Measurements from ENCODE around the gene RNGTT.
"Not testable (repeated sequence)": the region's sequence is repeated elsewhere in the genome, so short reads cannot be mapped to it uniquely, and the experiment has no call there.

RNGTT gene

DNA sequence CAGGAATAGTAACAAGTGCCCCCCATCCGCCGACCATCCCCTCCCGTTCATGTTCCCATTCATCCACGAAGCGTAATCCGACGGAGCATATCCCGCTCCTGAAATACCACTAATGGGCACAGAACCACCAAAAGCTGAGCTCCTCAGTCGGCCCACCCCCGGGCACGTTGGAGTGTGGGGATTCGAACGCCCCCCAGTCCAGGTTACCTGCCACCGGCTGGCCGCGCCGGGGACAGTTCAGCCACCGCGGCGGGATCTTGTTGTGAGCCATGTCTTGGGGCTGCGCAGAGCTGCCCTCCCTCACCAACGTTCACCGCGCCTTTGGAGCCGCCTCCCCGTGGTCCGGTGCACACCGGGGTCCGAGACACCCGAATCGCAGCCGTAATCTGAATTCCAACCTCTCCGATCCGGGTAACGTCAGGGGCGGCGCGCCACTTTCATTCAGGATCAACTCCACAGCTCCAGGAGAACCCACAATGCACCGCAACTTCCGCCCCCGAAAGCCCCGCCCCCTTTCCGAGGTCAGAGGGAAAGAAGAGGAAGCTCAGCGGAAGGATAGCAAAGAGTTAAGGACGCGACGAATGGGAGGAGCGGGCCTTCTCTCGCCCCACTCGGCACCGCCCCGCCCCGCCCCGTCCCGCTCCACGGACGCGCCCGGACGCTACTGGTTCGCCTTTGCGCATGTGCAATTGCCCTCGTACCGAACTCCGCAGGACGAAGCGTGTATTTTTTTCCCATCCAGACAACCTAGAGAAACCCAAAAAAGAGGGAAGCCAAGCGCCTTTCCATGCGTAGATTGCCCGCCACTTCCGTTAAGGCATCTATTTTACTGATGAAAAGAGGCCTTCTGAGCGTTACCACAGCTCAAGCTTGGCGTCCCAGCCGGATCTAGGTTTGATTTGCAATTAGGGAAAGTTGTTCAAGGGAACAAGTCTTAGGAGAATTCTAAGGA is at the start of gene RNGTT:
Gene RNGTT, minus strand, starts transcription at position 480 of the 952 bp plus-strand sequence. Its CDS starts 209 bp downstream, at position 271.
- peak; percentile 90 for DNase-seq (ENCODE audit: low read depth)

DNA sequence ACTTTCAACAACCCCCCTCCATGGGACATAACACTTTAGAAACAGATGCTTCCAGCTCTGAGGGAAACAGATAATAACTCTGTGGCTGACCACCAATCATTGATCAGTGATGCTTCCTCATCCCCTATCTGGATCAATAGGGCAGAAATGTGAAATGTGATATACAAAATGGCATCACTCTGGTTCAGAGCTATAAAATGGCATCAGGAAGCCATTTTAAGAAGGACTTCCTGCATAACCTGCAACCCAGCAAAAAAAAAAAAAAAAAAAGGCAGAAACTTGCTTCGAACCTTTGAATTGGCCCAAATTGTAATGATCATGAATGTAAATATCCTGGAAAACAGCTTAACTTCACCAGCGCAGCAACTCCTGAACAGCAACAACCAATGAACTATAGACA is 48.0 kb upstream of the RNGTT start:
- DNase-seq (ENCODE audit: low read depth), result no peak

- DNase-seq (ENCODE audit: low read depth), result no peak
Observed at GRCh38 chr6:89010825-89011224, 47.4 kb upstream of the RNGTT start.

GRCh38 chr6:89009624-89010059 is 46.2 kb upstream of the RNGTT start:
- DNase-seq (ENCODE audit: low read depth), result no peak

- DNase-seq (ENCODE audit: low read depth), result no peak
Observed at GRCh38 chr6:89008815-89009374, 45.5 kb upstream of the RNGTT start.

GRCh38 chr6:89008001-89008814 is 44.8 kb upstream of the RNGTT start:
- no peak for DNase-seq (ENCODE audit: low read depth)

GRCh38 chr6:89007209-89008000 is 44.0 kb upstream of the RNGTT start:
- no peak for DNase-seq (ENCODE audit: low read depth)

DNA sequence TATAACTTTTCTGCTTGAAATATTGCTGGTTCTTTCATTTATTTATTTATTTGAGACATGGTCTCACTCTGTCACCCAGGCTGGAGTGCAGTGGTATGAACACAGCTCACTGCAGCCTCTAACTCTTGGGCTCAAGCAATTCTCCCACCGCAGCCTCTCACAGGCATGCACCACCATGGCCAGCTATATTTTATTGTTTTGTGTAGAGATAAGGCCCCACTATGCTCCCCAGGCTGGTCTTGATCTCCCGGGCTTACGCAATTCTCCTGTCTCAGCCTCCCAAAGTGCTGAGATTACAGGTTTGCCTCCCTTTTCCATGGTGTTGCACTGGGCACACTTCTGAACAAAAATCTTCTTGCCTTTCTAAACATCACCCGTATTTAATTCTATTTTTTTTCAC is 39.1 kb upstream of the RNGTT start:
- DNase-seq (ENCODE audit: low read depth), result no peak

DNA sequence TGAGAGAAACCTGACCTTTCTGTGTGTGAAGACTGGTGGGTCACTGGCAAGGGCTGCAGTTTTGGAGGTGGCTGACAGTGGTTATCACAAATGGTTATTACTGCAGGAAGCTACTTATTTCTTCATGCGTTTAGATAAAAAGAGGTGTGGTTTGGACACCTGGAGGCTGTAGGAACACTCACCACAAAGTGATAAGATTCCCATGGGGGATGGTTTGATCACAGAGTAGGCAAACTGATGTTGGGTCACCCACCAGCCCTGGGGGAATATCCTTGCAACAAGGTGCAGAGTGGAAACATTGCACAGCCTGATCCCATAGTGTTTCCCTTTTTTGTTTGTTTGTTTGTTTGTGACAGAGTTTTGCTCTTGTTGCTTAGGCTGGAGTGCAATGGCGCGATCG is 33.9 kb upstream of the RNGTT start:
- DNase-seq (ENCODE audit: low read depth), result no peak

- no peak for DNase-seq (ENCODE audit: low read depth)
Observed at GRCh38 chr6:88992741-88993552, 29.5 kb upstream of the RNGTT start.

DNA sequence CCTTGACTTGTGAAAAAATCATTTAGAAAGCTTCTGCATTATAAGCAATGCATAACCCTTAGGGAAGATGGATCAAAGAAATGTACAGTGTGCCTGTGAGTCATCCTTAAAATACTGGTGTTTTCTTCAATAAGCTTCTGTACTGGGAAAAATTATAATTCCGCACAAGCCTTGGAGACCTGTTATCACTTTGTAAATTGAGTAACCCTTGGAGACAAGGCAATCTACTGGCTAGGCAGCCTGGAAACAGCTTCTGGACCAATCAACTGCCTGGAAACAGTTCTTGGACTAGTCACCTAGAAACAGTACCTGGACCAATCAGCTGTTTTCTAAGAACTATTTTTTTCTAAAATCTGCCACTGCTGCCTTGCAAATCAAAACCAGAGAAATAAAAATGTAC is 25.8 kb upstream of the RNGTT start:
- no peak for DNase-seq (ENCODE audit: low read depth)

- DNase-seq (ENCODE audit: low read depth), result no peak
Observed at GRCh38 chr6:88987922-88988321, 24.5 kb upstream of the RNGTT start.

DNA sequence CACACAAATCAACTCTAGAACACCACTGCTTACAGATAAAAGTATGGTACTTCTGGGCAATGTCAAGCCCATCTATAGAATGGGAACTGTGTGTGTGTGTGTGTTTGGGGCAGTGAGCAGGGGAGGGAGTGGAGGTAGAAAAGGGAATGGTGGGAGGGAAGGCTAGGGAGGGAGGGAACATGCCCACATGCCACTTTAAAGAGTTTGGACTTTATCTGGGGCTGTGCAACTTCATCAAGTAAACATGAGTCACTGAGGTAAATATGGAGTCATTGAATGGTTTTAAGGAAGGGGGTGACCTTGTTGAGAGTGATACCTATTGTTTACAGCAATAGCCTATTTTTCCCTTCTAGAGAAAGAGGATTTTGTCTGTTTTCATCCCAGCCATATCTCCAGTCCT is 22.5 kb upstream of the RNGTT start:
- no peak for DNase-seq (ENCODE audit: low read depth)

DNA sequence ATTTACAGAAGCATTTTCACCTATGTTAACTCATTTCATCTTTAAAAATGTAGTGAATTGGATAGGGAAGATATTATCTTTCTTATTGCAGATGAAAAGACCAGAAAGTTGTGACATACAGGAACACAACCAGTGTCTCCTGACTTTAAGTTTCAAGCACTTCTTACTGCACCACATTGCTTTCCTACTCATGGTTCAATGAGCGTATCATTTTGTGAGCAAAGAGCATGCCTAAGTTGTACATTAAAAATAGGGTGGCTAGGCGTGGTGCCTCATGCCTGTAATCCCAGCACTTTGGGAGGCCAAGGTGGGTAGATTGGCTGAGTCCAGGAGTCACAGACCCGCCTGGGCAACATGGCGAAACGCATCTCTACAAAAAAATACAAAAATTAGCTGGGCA is 21.2 kb upstream of the RNGTT start:
- no peak for DNase-seq (ENCODE audit: low read depth)

GRCh38 chr6:88984152-88984551 is 20.7 kb upstream of the RNGTT start:
- DNase-seq (ENCODE audit: low read depth), result no peak

DNA sequence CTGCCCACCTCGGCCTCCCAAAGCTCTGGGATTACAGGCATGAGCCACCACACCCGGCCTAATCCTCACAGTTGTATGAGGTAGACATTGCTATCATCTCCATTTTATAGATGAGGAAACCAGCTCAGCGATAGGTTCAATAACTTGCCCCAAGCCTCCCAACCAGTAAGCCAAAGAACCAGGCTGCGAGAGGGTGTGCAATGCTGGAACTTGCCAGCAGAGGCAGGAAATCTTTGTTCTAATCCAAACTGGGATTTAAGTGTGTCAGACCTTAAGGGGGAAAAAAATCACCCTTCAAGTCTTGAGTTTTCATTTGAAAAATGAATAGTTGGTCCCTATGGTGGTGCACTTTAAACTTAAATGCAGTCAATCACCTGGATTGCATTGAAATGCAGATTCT is 20.1 kb upstream of the RNGTT start:
- no peak for DNase-seq (ENCODE audit: low read depth)

- DNase-seq (ENCODE audit: low read depth), result not testable (repeated sequence)
Observed at GRCh38 chr6:88983129-88983528, 19.7 kb upstream of the RNGTT start.

GRCh38 chr6:88982720-88983119 is 19.3 kb upstream of the RNGTT start:
- peak; percentile 48 for DNase-seq (ENCODE audit: low read depth)

DNA sequence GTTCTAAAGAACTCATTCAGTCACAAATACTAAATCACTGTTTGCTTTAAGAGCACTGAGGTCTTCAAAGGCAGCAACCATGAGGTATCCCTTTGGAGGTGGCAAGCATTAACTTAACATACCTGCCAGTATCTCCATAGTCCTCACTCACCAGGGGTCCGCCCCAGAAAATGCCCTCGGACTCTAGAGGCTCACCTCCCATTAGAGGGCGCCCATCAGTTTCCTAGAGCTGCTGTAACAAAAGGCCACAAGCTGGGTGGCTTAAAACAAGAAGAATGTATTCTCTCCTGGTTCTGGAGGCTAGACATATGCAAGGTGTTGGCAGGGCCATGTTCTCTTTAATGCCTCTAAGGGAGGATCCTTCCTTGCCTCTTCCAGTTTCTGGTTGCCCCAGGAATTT is 12.0 kb upstream of the RNGTT start:
- no peak for DNase-seq (ENCODE audit: low read depth)

DNA sequence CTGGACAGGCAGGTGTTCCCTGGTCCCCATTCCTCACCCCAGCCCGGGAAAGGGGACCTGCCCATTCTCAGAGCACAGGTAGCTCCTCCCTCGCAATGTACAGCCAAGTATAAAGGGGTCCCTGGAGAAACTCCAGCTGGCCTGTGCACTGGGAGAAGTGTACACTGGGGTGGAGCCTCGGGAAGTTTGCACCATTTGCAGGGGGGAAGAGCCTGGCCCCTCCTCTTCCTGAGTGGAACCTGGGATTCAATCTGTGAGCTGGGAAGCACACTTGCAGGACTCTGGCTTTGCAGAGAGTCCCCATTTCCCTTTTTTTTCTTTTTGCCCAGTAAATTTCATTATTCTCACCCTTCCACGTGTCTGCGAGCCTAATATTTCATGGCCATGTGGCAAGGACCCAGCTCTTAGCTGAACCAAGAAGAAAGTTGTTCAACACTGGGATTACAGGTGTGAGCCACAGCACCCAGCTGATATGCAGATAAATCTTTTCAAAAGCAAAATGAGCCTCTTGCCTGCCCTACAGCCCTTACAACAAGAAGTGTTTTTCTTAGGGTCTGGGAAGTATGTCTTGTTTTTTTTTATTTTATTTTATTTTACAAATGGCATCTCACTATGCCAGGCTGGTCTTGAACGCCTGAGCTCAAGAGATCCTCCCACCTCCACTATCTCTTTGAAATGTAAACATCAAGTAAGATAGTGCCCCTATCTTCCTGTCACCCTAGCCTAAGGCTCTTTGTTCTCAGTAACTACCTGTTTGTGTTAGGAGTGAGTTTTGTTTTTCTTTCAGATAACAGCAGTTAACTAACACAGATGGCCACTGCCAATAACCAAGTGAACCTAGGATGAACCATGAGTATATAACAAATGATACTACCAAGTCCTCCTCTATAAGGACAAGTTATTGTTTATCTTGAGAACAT is 9.3 kb upstream of the RNGTT start:
- DNase-seq (ENCODE audit: low read depth), result no peak

Measured in GM04503 (cell line).